HG03159 (cell line): ENCODE results near the gene SPEF2.

ENCODE experiments used
- ATAC-seq: cut with Tn5 transposase; IDR thresholded peaks from one replicate; pipeline ENCODE4 v1.9.1; 2021; ENCODE audit warnings: mild to moderate bottlenecking, moderate library complexity; ENCODE audit not compliant: unreplicated experiment

The SPEF2 gene

DNA sequence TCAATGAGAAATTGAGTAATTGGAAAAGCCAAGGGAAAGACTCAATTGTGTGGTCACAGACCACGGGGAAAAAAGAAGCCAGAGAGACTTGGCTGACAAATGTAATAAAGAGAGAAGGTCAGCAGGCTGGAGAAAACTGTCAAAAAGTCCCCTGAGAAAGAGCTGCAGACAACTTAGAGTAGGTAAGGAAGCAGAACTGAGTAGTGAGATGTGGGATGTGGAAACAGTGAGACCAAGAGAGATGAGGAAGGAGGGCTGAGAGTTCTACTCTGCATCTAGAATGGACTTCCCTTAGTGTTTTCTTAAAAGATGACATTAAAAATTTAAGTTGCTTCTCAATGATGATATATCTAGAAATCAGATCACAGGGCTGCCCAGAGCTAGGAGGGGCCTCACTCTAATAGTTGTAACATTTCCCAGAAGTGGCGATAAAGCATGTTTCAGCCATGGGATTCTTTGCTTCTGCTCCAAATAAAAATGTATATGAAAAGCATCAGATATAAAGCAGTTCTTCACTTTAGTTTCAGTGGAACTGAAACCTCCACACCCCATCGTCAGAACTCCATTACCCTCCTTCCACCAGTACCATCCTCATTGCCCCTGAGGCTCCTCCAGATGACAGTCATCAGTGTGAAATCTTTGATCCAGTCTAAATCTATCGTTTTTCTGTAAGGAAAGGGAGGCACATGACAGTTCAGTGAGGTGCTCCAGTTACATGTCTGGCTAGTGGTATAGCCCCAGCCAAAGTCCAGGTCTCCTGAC lies 80.6 kb downstream of the SPEF2 start:
- no peak for ATAC-seq

DNA sequence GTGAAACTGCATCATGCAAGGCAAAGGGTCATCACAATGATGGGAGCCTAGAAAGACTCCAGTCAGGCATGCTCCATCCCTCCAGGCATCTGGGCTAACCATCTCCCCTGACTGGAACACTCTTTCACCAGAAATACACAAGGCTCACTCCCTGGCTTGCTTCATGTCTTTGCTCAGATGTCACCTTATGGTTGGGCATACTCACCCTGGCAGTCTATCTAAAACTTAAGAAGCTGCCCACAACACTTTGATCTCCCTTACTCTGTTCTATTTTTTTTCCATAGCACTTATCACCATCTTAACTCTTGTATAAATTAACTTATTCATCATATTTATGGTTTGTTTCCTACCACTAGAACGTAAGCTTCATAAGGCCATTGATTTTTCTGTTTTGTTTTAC lies 90.0 kb downstream of the SPEF2 start:
- ATAC-seq: no peak

- no peak for ATAC-seq
Observed at GRCh38 chr5:35709688-35710087, 92.0 kb downstream of the SPEF2 start.

- ATAC-seq: no peak
Observed at GRCh38 chr5:35717718-35718117, 100.1 kb downstream of the SPEF2 start.

- ATAC-seq: no peak
Observed at GRCh38 chr5:35735718-35736117, 118.1 kb downstream of the SPEF2 start.

DNA sequence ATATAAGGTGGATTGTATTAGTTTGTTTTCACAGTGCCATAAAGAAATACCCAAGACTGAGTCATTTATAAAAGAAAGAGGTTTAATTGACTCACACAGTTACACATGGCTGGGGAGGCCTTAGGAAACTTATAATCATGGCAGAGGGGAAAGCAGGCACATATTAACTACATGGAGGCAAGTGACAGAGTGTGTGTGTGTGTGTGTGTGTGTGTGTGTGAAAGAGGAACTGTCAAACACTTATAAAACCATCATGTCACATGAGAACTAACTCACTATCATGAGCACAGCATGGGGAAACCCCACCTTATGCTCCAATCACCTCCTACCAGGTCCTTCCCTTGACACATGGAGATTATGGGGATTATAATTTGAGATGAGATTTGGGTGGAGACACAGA lies 118.6 kb downstream of the SPEF2 start:
- no peak for ATAC-seq

- ATAC-seq: no peak
Observed at GRCh38 chr5:35741126-35741716, 123.6 kb downstream of the SPEF2 start.

DNA sequence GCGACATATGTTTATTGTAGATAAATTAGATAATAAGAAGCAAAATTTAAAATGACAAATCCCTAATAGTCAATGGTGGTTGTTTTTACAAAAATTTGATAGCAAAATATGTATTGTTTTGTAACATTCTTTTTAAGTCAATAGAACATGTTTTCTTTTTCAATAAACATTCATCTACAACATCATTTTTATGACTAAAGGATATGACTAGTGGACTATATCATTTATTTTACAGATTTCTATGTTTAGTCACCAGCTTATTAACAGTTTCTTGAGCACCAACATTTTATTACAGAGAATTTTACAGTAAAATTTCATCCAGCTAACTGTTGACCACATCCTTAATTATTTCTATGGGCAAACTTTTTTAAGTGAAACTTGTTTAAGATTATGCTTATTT lies 124.3 kb downstream of the SPEF2 start:
- no peak for ATAC-seq

- ATAC-seq: no peak
Observed at GRCh38 chr5:35743644-35744043, 126.0 kb downstream of the SPEF2 start.

DNA sequence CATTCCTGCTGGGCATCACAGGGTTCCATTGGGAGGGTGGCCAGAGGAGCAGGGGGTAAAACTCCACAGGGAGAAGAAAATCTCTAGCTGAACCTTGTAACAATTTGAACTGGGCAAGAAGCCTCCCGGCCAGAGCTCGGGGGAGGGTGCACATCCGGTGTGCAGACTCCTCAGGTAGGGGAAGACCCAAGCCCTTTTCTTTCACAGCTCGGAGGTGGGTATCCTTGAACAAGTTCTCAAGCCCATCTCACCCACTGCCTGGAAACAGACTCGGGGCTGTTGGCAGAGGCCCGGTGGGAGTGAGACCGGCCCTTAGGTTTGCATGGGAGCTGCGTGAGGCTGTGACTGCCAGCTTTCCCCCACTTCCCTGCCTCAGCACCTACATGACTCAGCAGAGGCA lies 127.5 kb downstream of the SPEF2 start:
- ATAC-seq: no peak

DNA sequence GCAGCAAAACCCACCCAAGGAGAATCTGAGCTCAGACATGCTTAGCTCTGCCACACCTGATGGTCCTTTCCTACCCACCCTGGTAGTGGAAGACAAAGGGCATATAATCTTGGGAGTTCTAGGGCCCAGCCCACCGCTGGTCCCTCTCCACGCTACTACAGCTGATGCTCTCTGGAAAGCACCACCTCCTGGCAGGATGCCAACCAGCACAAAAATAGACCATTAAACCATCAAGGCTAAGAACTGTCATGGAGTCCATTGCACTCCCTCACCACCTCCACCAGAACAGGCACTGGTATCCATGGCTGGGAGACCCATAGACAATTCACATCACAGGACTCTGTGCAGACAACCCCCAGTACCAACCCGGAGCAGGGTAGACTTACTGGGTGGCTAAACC lies 128.0 kb downstream of the SPEF2 start:
- no peak for ATAC-seq

- ATAC-seq: no peak
Observed at GRCh38 chr5:35752012-35752411, 134.3 kb downstream of the SPEF2 start.

DNA sequence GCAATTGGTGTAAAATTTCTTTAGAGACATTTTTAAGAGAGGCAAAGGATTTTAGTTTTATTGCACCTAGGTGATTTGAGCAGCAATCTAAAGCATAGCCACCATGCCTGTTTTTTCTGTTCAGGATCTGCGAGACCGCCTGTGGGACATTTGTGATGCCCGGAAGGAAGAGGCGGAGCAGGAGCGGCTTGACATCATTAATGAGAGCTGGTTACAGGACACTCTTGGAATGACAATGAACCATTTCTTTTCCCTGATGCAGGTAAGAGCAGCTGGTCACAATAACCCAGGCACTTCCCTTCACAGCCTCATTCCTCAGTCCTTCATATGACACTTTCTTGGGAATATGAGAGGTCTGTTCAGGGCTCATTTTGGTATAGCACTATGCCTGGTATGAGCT lies 135.8 kb downstream of the SPEF2 start:
- no peak for ATAC-seq

GRCh38 chr5:35754481-35754880 lies 136.8 kb downstream of the SPEF2 start:
- ATAC-seq: no peak

GRCh38 chr5:35755966-35756365 lies 138.3 kb downstream of the SPEF2 start:
- no peak for ATAC-seq

DNA sequence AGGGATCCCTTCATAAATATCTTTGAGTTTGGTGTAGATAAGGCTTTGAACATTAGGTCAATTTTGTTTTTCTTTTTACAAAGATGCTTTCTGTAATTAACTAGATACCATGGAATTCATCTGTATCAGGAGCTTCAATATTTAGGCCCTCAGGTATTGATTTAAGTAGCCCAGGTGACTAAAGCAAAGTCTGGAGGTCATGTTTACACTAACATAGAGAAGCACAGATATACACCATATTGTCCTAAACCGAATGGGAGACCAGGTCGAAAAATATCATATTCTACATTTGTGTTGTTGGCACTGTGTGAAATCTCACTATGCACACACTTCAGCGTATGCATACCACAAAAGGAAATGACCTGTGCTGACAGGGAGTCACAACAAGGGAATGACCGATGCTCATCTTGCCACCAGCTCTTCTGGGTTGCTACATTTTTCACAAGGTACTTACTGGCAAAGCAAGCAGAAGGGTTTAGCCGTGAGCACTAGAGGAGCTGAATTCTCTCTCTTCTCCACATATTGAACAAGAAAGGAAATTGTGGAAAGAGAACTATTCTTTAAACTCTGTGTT lies 140.6 kb downstream of the SPEF2 start:
- ATAC-seq: no peak

DNA sequence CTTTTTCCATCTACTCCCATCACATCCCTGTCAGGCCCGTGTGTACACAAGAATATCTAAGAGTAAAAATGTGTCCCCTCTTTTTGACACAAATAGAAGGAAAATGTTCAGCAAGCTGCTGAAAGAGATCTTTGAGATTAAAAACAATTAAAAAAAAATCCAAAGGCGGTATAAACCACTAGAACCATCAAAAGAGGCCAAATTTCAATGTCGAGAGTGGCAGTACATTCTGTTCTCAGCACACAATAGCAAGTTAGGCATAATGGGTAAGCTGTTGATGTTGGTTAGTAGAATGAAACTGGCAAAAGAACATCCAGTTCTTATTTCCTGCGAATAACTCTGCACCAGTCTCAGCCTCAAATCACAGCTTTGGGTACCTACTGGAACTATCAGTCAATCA lies 143.9 kb downstream of the SPEF2 start:
- no peak for ATAC-seq

DNA sequence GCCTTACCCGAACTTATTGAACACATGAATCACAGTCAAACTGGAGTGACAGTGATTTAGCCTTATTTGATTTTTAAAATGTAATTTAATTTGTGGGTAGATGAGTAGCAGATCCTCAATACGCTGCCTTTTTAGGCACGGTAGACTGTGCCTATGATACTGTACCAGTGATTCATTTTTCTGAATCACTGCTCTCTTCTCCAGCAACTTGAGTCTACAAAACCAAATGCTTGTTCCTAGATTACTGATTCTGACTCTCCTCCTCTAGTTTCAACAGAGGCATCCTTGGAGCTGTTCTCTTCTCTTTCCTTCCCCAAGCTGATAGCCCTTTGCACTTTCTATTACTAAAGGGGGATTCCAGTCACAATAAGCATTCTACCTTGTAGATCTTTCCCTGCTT lies 144.7 kb downstream of the SPEF2 start:
- ATAC-seq: no peak

GRCh38 chr5:35765921-35766320 lies 148.3 kb downstream of the SPEF2 start:
- ATAC-seq: no peak

GRCh38 chr5:35771300-35771699 lies 153.6 kb downstream of the SPEF2 start:
- ATAC-seq: no peak

- no peak for ATAC-seq
Observed at GRCh38 chr5:35771839-35772238, 154.2 kb downstream of the SPEF2 start.

DNA sequence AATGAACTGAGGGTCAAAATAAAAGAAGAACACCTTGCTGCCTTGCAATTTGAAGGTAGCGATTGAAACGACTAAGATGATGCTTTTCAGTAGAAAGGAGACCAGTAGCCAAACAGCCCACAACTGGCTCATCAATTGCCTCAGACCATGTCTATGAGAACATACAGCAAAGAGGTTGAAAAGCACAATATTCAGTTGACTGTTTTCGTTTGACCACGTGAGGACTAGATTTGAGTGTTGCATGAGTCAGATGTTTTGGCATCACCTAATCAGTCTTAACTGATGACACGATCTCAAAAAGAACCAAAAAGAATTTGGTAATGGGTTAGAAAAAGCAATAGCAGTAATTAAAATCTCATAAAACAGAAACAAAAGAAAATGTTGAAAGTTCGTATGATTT lies 156.3 kb downstream of the SPEF2 start:
- no peak for ATAC-seq

GRCh38 chr5:35776757-35777156 lies 159.1 kb downstream of the SPEF2 start:
- no peak for ATAC-seq
